Cardiac muscle cell (in vitro differentiated cells and primary cell): ENCODE results near the gene PAQR6. TPM values are rescaled to one million over a fixed set of nuclear protein-coding genes. Genes with fewer than 3 reads are reported as not detected.

Experiments used
- DNase-seq, 2 donors: peaks; one replicate each; pipeline versions ENCODE4 v3.0.0 to v3.0.0-alpha.2; 2010 to 2017; ENCODE audit warnings: low read depth in 1 of 2, low spot score in 1 of 2
- H3K27ac ChIP-seq: fragments of 200-600 bp; sonication (generic); 2 replicates; pipeline ENCODE4 v1.5.1; 2016
- H3K27me3 ChIP-seq: fragments of 200-600 bp; sonication (generic); 2 replicates; pipeline ENCODE4 v1.6.0; 2016; ENCODE audit warnings: control low read depth
- H3K36me3 ChIP-seq: fragments of 200-600 bp; sonication (generic); 2 replicates; pipeline ENCODE4 v1.5.1; 2016; ENCODE audit warnings: control low read depth
- H3K4me1 ChIP-seq: fragments of 200-600 bp; sonication (generic); 2 replicates; pipeline ENCODE4 v1.8.1; 2017; ENCODE audit warnings: low read depth, mild to moderate bottlenecking, mixed run types
- H3K4me3 ChIP-seq: fragments of 200-600 bp; sonication (generic); 2 replicates; pipeline ENCODE4 v1.5.1; 2016; ENCODE audit warnings: mild to moderate bottlenecking
- H3K9me3 ChIP-seq: fragments of 200-600 bp; sonication (generic); 2 replicates; pipeline ENCODE4 v1.5.1; 2017; ENCODE audit warnings: low read depth, mild to moderate bottlenecking, control low read depth
- CTCF ChIP-seq: IDR thresholded peaks from 2 replicates; pipeline ENCODE4 v1.5.1; 2012; ENCODE audit warnings: low read depth, mild to moderate bottlenecking, low read length
- polyA plus RNA-seq: library from polyadenylated mRNA; unstranded; fragments of >200 nt; fragmentation: Nextera tagmentation; extraction: Ambion mirVana; gene quantifications from 2 replicates; pipeline ENCODE4 v1.2.1, GENCODE V29; 2016
- total RNA-seq: library from RNA; depleted of rRNA; stranded (reverse); fragments of >200 nt; gene quantifications from 2 replicates; pipeline ENCODE4 v1.2.3, GENCODE V29; 2016

The PAQR6 gene
- total and polyA plus RNA-seq, 2 experiments from 2014 or later, result 35.7 to 40.1 TPM

GRCh38 chr1:156282479-156283222, 34.8 kb upstream of the PAQR6 start, which contains the start of gene SMG5:
Gene SMG5 (minus strand): TSS chr1:156282825. CDS start chr1:156282680, 145 bp downstream.
- H3K4me3 ChIP-seq, result peak within 1 kb of the TSS; percentile 59
- TF ChIP-seq CTCF, result no peak
- DNase-seq, result peak; percentile 99
- no peaks in the 10 kb centered on the region for H3K9me3 ChIP-seq
- peaks cover 19% of the 10 kb centered on the region for H3K4me1 ChIP-seq
- peaks cover 11% of the 10 kb centered on the region for H3K36me3 ChIP-seq
- H3K27ac ChIP-seq, result peak within 1 kb of the TSS; percentile 94
- no peaks in the 10 kb centered on the region for H3K27me3 ChIP-seq

GRCh38 chr1:156281693-156282478, 34.0 kb upstream of the PAQR6 start:
- peak overlapping the region; percentile 59 for H3K4me3 ChIP-seq
- H3K36me3 ChIP-seq, result peaks cover 15% of the 10 kb centered on the region
- no peak for TF ChIP-seq CTCF
- DNase-seq, result peak; percentile 12 to 31
- H3K4me1 ChIP-seq, result peaks cover 19% of the 10 kb centered on the region
- no peaks in the 10 kb centered on the region for H3K9me3 ChIP-seq
- H3K27me3 ChIP-seq, result no peaks in the 10 kb centered on the region
- H3K27ac ChIP-seq, result peak overlapping the region; percentile 94

GRCh38 chr1:156281281-156281680, 33.4 kb upstream of the PAQR6 start:
- peak; percentile 17 for TF ChIP-seq CTCF
- Histone ChIP-seq H3K27ac (peak overlapping the region; percentile 94), H3K27me3 (no peaks in the 10 kb centered on the region), H3K4me3 (peak overlapping the region; percentile 59), H3K4me1 (peaks cover 19% of the 10 kb centered on the region), H3K36me3 (peaks cover 21% of the 10 kb centered on the region), H3K9me3 (no peaks in the 10 kb centered on the region)
- peak; percentile 53 to 86 for DNase-seq

- Histone ChIP-seq H3K27me3 (no peaks in the 10 kb centered on the region), H3K4me3 (no peak overlapping the region), H3K36me3 (peaks cover 32% of the 10 kb centered on the region), H3K27ac (no peak overlapping the region), H3K4me1 (peaks cover 19% of the 10 kb centered on the region), H3K9me3 (no peaks in the 10 kb centered on the region)
- no peak for TF ChIP-seq CTCF
- no peak for DNase-seq
These were observed 32.0 kb upstream of the PAQR6 start for GRCh38 chr1:156279837-156280236.

- Histone ChIP-seq H3K9me3 (no peaks in the 10 kb centered on the region), H3K27me3 (no peaks in the 10 kb centered on the region), H3K27ac (no peak overlapping the region), H3K4me3 (no peak overlapping the region), H3K4me1 (peaks cover 14% of the 10 kb centered on the region), H3K36me3 (peaks cover 56% of the 10 kb centered on the region)
- DNase-seq, result peak in 1 of 2 donors; percentile 68
- TF ChIP-seq CTCF, result no peak
These were observed 29.1 kb upstream of the PAQR6 start for GRCh38 chr1:156276966-156277381.
